ENCODE measurements around the gene RPS19. TPM values are rescaled to one million over a fixed set of nuclear protein-coding genes. Genes with fewer than 3 reads are reported as not detected.
"Not testable (repeated sequence)": the region's sequence is repeated elsewhere in the genome, so short reads cannot be mapped to it uniquely, and the experiment has no call there.

Gene RPS19
- total RNA-seq, 1 experiment from 2014 or later: 3,019 TPM

- no peak overlapping the region for H3K4me3 ChIP-seq (ENCODE audit: insufficient read depth, low read depth, low read length)
- peaks cover 66% of the 10 kb centered on the region for H3K36me3 ChIP-seq (replicated peaks; ENCODE audit: control insufficient read depth, insufficient read depth, low read length)
- DNase-seq: peak; percentile 15
- H3K27me3 ChIP-seq (ENCODE audit: control insufficient read depth, insufficient read depth, low read length): no peaks in the 10 kb centered on the region
Observed at GRCh38 chr19:41864374-41864773, 4.3 kb downstream of the RPS19 start.

DNA sequence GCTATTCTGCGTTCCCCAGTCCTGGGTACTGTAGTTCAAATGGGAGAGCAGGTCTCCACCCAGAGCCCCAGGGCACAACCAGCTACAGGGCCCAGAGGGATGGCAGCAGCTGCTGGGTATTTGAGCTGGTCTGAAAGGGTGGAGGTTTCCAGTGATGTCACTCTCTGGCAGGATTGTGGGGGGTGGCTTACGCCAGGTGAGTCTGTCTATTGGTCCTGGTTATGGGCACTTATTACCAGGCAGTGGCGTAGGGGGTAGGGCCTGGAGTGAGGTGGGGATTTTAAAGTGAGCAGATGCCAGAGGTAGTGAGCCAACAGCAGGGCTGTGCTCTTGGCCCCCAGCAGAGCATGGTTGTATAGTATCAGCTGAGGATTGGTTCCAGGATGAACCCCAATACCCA lies 6.2 kb downstream of the RPS19 start:
- DNase-seq: peak; percentile 29

GRCh38 chr19:41868120-41868988 lies 8.3 kb downstream of the RPS19 start:
- Histone ChIP-seq H3K4me3 (ENCODE audit: insufficient read depth, low read depth, low read length) (no peak overlapping the region), H3K27me3 (ENCODE audit: control insufficient read depth, insufficient read depth, low read length) (no peaks in the 10 kb centered on the region), H3K36me3 (replicated peaks; ENCODE audit: control insufficient read depth, insufficient read depth, low read length) (peaks cover 57% of the 10 kb centered on the region)
- peak; percentile 31 for DNase-seq

More for the DNA sequence above, 6.2 kb downstream of the RPS19 start:
- Histone ChIP-seq H3K27me3 (ENCODE audit: control insufficient read depth, insufficient read depth, low read length) (no peaks in the 10 kb centered on the region), H3K36me3 (replicated peaks; ENCODE audit: control insufficient read depth, insufficient read depth, low read length) (peaks cover 73% of the 10 kb centered on the region), H3K4me3 (ENCODE audit: insufficient read depth, low read depth, low read length) (no peak overlapping the region)

- no peak for DNase-seq
- Histone ChIP-seq H3K27me3 (ENCODE audit: control insufficient read depth, insufficient read depth, low read length) (no peaks in the 10 kb centered on the region), H3K36me3 (replicated peaks; ENCODE audit: control insufficient read depth, insufficient read depth, low read length) (peaks cover 52% of the 10 kb centered on the region), H3K4me3 (ENCODE audit: insufficient read depth, low read depth, low read length) (no peak overlapping the region)
Observed at GRCh38 chr19:41868989-41869300, 8.9 kb downstream of the RPS19 start.

DNA sequence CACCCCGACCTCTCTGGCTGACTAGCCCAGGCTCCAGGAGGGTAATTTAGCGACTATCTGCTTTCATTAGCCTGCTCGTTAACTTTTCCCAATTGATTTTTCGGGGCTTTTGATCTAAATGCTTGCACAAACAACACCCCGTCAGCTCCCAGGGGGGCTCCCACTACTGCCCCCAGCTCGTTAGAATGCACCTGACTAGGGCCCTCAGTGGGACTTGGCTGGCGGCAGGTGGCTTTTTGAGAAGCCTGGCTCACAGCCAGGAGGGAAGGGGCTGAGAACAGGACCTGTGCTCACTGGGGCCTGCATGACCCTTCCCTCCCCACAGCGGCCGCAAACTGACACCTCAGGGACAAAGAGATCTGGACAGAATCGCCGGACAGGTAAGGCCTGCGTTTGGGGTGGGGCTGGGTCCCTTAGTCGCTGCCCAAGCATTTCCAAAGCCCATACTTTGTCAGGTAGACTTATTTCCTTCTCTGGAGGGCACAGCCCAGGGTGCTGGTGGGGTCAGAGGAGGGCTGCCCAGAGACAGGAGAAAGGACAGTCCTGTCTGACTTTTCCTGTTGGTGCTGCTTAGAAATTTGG lies 9.4 kb downstream of the RPS19 start:
- H3K27me3 ChIP-seq (ENCODE audit: control insufficient read depth, insufficient read depth, low read length): no peaks in the 10 kb centered on the region
- peak; percentile 40 for DNase-seq
- H3K36me3 ChIP-seq (replicated peaks; ENCODE audit: control insufficient read depth, insufficient read depth, low read length): peaks cover 47% of the 10 kb centered on the region
- H3K4me3 ChIP-seq (ENCODE audit: insufficient read depth, low read depth, low read length): no peak overlapping the region

- peak; percentile 50 for DNase-seq
- Histone ChIP-seq H3K36me3 (replicated peaks; ENCODE audit: control insufficient read depth, insufficient read depth, low read length) (peaks cover 40% of the 10 kb centered on the region), H3K27me3 (ENCODE audit: control insufficient read depth, insufficient read depth, low read length) (no peaks in the 10 kb centered on the region), H3K4me3 (ENCODE audit: insufficient read depth, low read depth, low read length) (no peak overlapping the region)
Observed at GRCh38 chr19:41870401-41870873, 10.4 kb downstream of the RPS19 start.

- Histone ChIP-seq H3K27me3 (ENCODE audit: control insufficient read depth, insufficient read depth, low read length) (no peaks in the 10 kb centered on the region), H3K36me3 (replicated peaks; ENCODE audit: control insufficient read depth, insufficient read depth, low read length) (peaks cover 35% of the 10 kb centered on the region), H3K4me3 (ENCODE audit: insufficient read depth, low read depth, low read length) (no peak overlapping the region)
- DNase-seq: peak; percentile 44
Observed at GRCh38 chr19:41871573-41872383, 11.7 kb downstream of the RPS19 start.

DNA sequence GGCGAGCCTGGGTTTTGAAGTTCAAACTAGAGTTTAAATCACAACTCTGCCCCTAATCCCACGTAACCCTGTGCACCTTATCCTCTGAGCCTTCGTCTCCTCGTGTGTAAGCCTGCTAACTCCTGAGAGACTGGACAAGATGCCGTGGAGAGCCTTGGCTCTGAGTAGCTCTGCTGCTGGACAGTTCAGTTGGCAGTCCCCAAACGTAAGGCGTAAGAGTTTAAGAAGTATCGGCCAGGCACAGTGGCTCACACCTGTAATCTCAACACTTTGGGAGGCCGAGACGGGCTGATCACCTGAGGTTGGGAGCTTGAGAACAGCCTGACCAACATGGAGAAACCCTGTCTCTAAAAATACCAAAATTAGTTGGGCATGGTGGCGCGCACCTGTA lies 12.3 kb downstream of the RPS19 start:
- DNase-seq: peak; percentile 27
- Histone ChIP-seq H3K27me3 (ENCODE audit: control insufficient read depth, insufficient read depth, low read length) (no peaks in the 10 kb centered on the region), H3K36me3 (replicated peaks; ENCODE audit: control insufficient read depth, insufficient read depth, low read length) (peaks cover 33% of the 10 kb centered on the region), H3K4me3 (ENCODE audit: insufficient read depth, low read depth, low read length) (no peak overlapping the region)

DNA sequence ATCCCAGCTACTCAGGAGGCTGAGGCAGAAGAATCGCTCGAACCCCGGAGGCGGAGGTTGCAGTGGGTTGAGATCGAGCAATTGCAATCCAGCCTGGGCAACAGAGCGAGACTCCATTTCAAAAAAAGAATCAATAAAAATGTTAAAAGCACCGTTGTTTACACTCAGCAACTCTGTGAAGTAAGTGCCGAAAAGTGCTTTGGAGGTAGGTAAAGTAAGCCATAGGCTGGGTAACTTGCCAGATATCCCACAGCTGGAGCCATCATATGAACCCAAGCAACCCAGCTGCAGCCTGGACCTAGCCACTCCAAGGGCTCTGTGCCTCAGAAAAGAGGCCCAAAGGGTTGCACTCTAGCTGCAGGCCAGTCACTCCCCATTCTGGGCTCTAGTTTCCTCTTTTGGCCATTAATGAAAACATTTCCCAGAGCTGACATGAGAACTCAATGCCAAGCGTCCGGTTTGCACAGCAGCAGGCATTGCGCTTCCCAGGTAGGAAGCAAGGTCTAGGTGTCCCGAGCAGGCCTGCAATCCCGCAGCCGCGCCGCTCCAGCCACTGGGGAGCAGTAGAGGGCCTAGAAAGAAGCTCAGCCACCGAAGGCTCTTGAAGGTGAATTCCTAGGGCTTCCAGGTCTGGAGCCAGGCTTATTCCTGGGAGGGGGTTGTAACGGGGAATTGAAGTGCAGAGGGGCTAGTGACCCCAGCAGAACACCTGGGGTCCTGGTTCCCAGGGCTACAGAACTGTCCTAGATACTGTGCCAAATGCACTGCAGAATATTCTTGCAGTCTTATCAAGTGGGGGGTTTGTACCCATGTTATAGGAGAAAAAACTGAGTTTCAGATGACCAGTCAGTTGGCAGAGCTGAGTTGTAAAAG lies 13.0 kb downstream of the RPS19 start:
- peak; percentile 89 for DNase-seq
- no peak overlapping the region for H3K4me3 ChIP-seq (ENCODE audit: insufficient read depth, low read depth, low read length)
- no peaks in the 10 kb centered on the region for H3K27me3 ChIP-seq (ENCODE audit: control insufficient read depth, insufficient read depth, low read length)
- peaks cover 29% of the 10 kb centered on the region for H3K36me3 ChIP-seq (replicated peaks; ENCODE audit: control insufficient read depth, insufficient read depth, low read length)

GRCh38 chr19:41875973-41876372 lies 15.9 kb downstream of the RPS19 start:
- not testable (repeated sequence) for H3K4me3 ChIP-seq (ENCODE audit: insufficient read depth, low read depth, low read length); H3K27me3 ChIP-seq (ENCODE audit: control insufficient read depth, insufficient read depth, low read length); H3K36me3 ChIP-seq (replicated peaks; ENCODE audit: control insufficient read depth, insufficient read depth, low read length); DNase-seq

- no peaks in the 10 kb centered on the region for H3K27me3 ChIP-seq (ENCODE audit: control insufficient read depth, insufficient read depth, low read length)
- peaks cover 1% of the 10 kb centered on the region for H3K36me3 ChIP-seq (replicated peaks; ENCODE audit: control insufficient read depth, insufficient read depth, low read length)
- no peak for DNase-seq
- H3K4me3 ChIP-seq (ENCODE audit: insufficient read depth, low read depth, low read length): no peak within 1 kb of the TSS
Observed at GRCh38 chr19:41876847-41877832, 17.1 kb downstream of the RPS19 start, which contains the start of gene CD79A. TSS of gene CD79A (plus strand) at chr19:41877279. CDS start at chr19:41877305, 26 bp downstream.

DNA sequence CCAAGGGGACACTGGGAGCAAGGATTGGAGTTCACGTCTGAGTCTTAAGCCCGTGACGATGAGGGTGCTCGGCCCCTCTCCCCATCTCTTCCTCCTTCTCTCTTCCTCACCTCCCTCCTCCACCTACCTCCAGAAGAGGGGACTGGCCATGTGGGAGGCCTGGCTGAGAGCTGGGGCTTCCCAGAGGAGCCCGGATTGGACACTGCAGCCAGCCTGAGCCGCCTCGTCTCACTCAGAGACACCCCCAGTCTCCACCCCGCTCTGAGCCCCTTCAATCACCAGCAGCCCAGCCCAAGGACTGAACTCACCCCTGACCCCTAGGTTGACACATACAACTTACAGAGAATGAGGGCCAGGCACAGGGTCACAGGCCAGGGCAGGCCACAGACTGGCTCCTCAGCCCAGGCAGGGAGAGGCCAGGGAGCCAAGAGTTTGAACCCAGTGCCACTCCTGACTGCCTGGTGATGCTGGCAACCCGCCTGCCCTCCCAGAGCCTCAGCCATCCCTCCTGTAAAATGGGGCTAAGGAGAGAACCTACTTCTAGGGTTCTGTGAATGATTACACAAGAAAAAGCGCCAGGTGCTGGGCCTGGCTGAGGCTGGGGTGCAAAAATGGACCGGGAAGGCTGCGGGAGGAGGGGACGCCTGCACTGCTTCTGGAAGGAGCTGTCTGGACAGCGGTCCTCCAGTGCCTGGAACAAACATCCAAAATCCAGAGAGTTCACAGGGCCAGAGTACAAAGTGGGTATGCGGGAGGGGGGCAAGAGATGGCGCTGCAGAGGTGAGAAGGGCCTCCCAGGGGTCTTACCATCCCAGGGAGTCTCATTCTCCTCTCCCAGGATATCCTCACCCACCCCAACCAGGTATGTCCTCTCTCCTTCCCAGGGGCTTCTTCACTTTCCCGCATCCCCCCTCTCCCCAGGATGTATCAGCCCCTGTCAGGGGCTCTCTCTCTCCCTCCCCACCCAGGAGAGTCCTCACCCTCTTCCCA lies 18.2 kb downstream of the RPS19 start:
- Histone ChIP-seq H3K36me3 (replicated peaks; ENCODE audit: control insufficient read depth, insufficient read depth, low read length) (no peaks in the 10 kb centered on the region), H3K4me3 (ENCODE audit: insufficient read depth, low read depth, low read length) (no peak overlapping the region), H3K27me3 (ENCODE audit: control insufficient read depth, insufficient read depth, low read length) (peaks cover 2% of the 10 kb centered on the region; the same call in 1 of the 2 replicates)
- peak; percentile 53 for DNase-seq
